DOHH2 (cell line): Measurements from ENCODE around the gene ERFL.

Source experiments
- H3F3A ChIP-seq: fragments of 200-600 bp; sonication (generic), shearing (Covaris generic); 2 replicates; pipeline ENCODE4 v1.6.0; 2016; ENCODE audit warnings: antibody characterized with exemption, mild to moderate bottlenecking; ENCODE audit not compliant: control insufficient read depth, insufficient read depth
- H3K27ac ChIP-seq: fragments of 200-600 bp; sonication (generic); 2 replicates; pipeline ENCODE4 v1.5.1; 2014; ENCODE audit warnings: low read depth, mild to moderate bottlenecking, low read length, moderate library complexity
- H3K27me3 ChIP-seq: fragments of 200-600 bp; sonication (generic); 2 replicates; pipeline ENCODE4 v1.6.1; 2014; ENCODE audit warnings: mild to moderate bottlenecking, low read length, mixed read lengths; ENCODE audit not compliant: control insufficient read depth
- H3K36me3 ChIP-seq: fragments of 200-600 bp; sonication (generic); 2 replicates; pipeline ENCODE4 v1.6.1; 2014; ENCODE audit warnings: mild to moderate bottlenecking, low read length, moderate library complexity, mixed read lengths; ENCODE audit not compliant: control insufficient read depth
- H3K4me1 ChIP-seq: fragments of 200-600 bp; sonication (generic); 2 replicates; pipeline ENCODE4 v1.6.1; 2014; ENCODE audit warnings: mild to moderate bottlenecking, low read length, mixed read lengths; ENCODE audit not compliant: control insufficient read depth
- H3K4me2 ChIP-seq: fragments of 200-600 bp; sonication (generic); 2 replicates; pipeline ENCODE4 v1.6.0; 2014; ENCODE audit warnings: mild to moderate bottlenecking, low read length, moderate library complexity
- H3K4me3 ChIP-seq: fragments of 200-600 bp; sonication (generic); 2 replicates; pipeline ENCODE4 v1.5.1; 2014; ENCODE audit warnings: mild to moderate bottlenecking, low read length, mixed read lengths
- H3K79me2 ChIP-seq: fragments of 200-600 bp; sonication (generic); 2 replicates; pipeline ENCODE4 v1.6.1; 2014; ENCODE audit warnings: mild to moderate bottlenecking, low read length, mixed read lengths; ENCODE audit not compliant: control insufficient read depth
- H3K9me2 ChIP-seq: fragments of 200-600 bp; sonication (generic); replicated peaks from 2 replicates; pipeline ENCODE4 v1.6.1; 2014; ENCODE audit warnings: mild to moderate bottlenecking, low read length, mixed read lengths; ENCODE audit not compliant: control insufficient read depth
- H3K9me3 ChIP-seq: fragments of 200-600 bp; sonication (generic); 2 replicates; pipeline ENCODE4 v1.6.1; 2014; ENCODE audit warnings: antibody characterized with exemption, low read length, mixed read lengths; ENCODE audit not compliant: control insufficient read depth, insufficient read depth
- H4K20me1 ChIP-seq: fragments of 200-600 bp; sonication (generic); 2 replicates; pipeline ENCODE4 v1.6.0; 2014; ENCODE audit warnings: low read depth, mild to moderate bottlenecking, antibody characterized with exemption, low read length, moderate library complexity; ENCODE audit not compliant: control insufficient read depth, insufficient read depth
- CTCF ChIP-seq: fragments of 200-600 bp; sonication (generic); IDR thresholded peaks from one replicate; pipeline ENCODE4 v1.5.1; 2014; ENCODE audit warnings: antibody characterized with exemption, mild to moderate bottlenecking, low read depth, low read length; ENCODE audit not compliant: poor library complexity, severe bottlenecking
- EZH2phosphoT487 ChIP-seq: fragments of 200-600 bp; sonication (generic); IDR thresholded peaks from 2 replicates; pipeline ENCODE4 v1.6.1; 2017; ENCODE audit warnings: borderline replicate concordance, mild to moderate bottlenecking, antibody characterized with exemption, low read length, moderate library complexity, mixed read lengths

Gene ERFL

GRCh38 chr19:41957161-41957837 is 29.1 kb upstream of the ERFL start:
- peak overlapping the region; percentile 66; the same call in 1 of the 2 replicates for H3K27ac ChIP-seq
- no peaks in the 10 kb centered on the region for H3K27me3 ChIP-seq
- H3K79me2 ChIP-seq, result peaks cover 21% of the 10 kb centered on the region
- H3F3A ChIP-seq, result peaks cover 15% of the 10 kb centered on the region
- peak overlapping the region; percentile 81 for H3K4me2 ChIP-seq
- no peaks in the 10 kb centered on the region for H3K9me3 ChIP-seq
- TF ChIP-seq CTCF, result no peak
- no peaks in the 10 kb centered on the region for H4K20me1 ChIP-seq
- no peaks in the 10 kb centered on the region for H3K9me2 ChIP-seq
- H3K4me3 ChIP-seq, result peak overlapping the region; percentile 93
- H3K36me3 ChIP-seq, result peaks cover 42% of the 10 kb centered on the region
- peaks cover 58% of the 10 kb centered on the region for H3K4me1 ChIP-seq

- H3K4me1 ChIP-seq, result peaks cover 64% of the 10 kb centered on the region
- no peaks in the 10 kb centered on the region for H3K27me3 ChIP-seq
- H4K20me1 ChIP-seq, result no peaks in the 10 kb centered on the region
- H3K9me2 ChIP-seq, result no peaks in the 10 kb centered on the region
- H3K9me3 ChIP-seq, result no peaks in the 10 kb centered on the region
- H3K4me3 ChIP-seq, result no peak overlapping the region
- peaks cover 21% of the 10 kb centered on the region for H3K79me2 ChIP-seq
- H3F3A ChIP-seq, result peaks cover 15% of the 10 kb centered on the region
- TF ChIP-seq CTCF (no peak), EZH2phosphoT487 (no peak)
- no peak overlapping the region for H3K4me2 ChIP-seq
- H3K36me3 ChIP-seq, result peaks cover 42% of the 10 kb centered on the region
- no peak overlapping the region for H3K27ac ChIP-seq
Measured at GRCh38 chr19:41956621-41957020, 28.4 kb upstream of the ERFL start.

- no peaks in the 10 kb centered on the region for H4K20me1 ChIP-seq
- no peaks in the 10 kb centered on the region for H3K27me3 ChIP-seq
- H3K79me2 ChIP-seq, result peaks cover 24% of the 10 kb centered on the region
- no peaks in the 10 kb centered on the region for H3K9me3 ChIP-seq
- H3K9me2 ChIP-seq, result no peaks in the 10 kb centered on the region
- H3K27ac ChIP-seq, result peak overlapping the region; percentile 18; the same call in 1 of the 2 replicates
- H3K4me2 ChIP-seq, result no peak overlapping the region
- TF ChIP-seq EZH2phosphoT487 (no peak), CTCF (no peak)
- no peak overlapping the region for H3K4me3 ChIP-seq
- H3K4me1 ChIP-seq, result peaks cover 71% of the 10 kb centered on the region
- H3K36me3 ChIP-seq, result peaks cover 42% of the 10 kb centered on the region
- peaks cover 17% of the 10 kb centered on the region for H3F3A ChIP-seq
Measured at GRCh38 chr19:41955521-41955920, 27.3 kb upstream of the ERFL start.
